Endothelial cell of umbilical vein (primary cell): ENCODE data around the gene NDUFV1.

Experiments
- CTCF ChIP-seq, 2 donors: IDR thresholded peaks; 1 replicate in 1 of 2; 2 replicates in 1 of 2; pipeline ENCODE4 v1.5.1; 2011; ENCODE audit warnings: low read length in 2 of 2, mild to moderate bottlenecking in 2 of 2, moderate library complexity in 2 of 2, control low read depth in 1 of 2, inconsistent platforms in 1 of 2, low read depth in 1 of 2; ENCODE audit not compliant: insufficient read depth in 1 of 2; ENCODE audit errors: extremely low read depth in 1 of 2
- POLR2A ChIP-seq: IDR thresholded peaks from 2 replicates; pipeline ENCODE4 v1.6.1; 2012; ENCODE audit warnings: low read depth, mild to moderate bottlenecking, control low read depth, low read length
- POLR2AphosphoS5 ChIP-seq: IDR thresholded peaks from 2 replicates; pipeline ENCODE4 v1.6.1; 2012; ENCODE audit warnings: low read depth, mild to moderate bottlenecking, control low read depth, low read length, moderate library complexity; ENCODE audit not compliant: insufficient read depth

DNA sequence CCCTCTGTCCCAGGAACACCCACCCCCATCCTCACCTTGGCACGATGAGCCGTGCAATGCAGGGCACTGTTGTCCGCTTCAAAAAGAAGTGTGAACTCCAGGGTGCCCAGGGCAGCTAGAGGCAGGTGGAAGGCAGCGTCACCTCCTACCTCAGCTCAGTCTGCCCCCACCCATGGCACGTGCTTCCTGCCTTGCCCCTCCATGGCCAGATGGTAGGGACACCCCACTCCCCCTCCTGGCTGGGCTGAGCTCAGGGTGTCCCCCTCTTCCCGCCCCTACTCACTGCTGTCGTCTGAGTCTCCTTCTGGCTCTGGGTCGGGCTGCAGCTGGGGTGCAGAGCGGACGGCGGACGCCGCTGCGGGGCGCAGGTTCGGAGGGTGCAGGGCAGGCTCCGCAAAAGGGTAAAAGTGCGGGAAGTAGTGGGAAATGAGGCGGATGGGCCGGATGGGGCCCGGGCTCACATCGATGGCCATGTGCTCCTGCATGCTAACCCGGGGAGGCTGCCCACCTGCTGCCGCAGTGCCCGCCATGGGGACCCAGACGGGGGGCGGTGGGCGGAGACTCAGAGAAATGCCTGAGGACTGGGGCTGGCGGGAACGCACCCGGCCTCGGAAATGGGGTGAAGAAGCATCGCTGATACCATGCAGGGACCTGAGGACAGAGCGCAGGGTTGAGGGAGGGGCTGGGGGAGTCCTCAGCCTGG, 9.1 kb downstream of the NDUFV1 start:
- TF ChIP-seq POLR2A = no peak
- no peak for TF ChIP-seq CTCF (IDR thresholded peaks at IDR 0.05; ENCODE audit: extremely low read depth in 1 of 2, insufficient read depth in 1 of 2, low read depth in 1 of 2, low read length in 2 of 2)
- TF ChIP-seq POLR2AphosphoS5 = no peak
